A549 (cell line): Measurements from ENCODE around the gene CD300A. TPM values are rescaled to one million over a fixed set of nuclear protein-coding genes. Genes with fewer than 3 reads are reported as not detected.
"Not testable (repeated sequence)": the region's sequence is repeated elsewhere in the genome, so short reads cannot be mapped to it uniquely, and the experiment has no call there.

Experiments used
- ATAC-seq, 2 experiments: fragments of 200-7000 bp in 1 of 2; fragments of >200 bp in 1 of 2; cut with Nextera tagmentation in 1 of 2; cut with Tn5 transposase in 1 of 2; 3 replicates each; pipeline versions ENCODE4 v1.8.0 to v1.9.1; 2018 to 2020; ENCODE audit warnings: mild to moderate bottlenecking in 1 of 2, moderate library complexity in 1 of 2
- CTCF ChIA-PET: fragments of 300-600 bp; sonication (Branson Sonifier 250); formaldehyde crosslinking; extraction: SDS; loops from one replicate; lab custom pipeline; 2021; ENCODE audit warnings: antibody characterized with exemption, inconsistent platforms; lab: Yijun Ruan, JAX
- POLR2A ChIA-PET: fragments of 350-600 bp; formaldehyde crosslinking; extraction: SDS; loops from one replicate; lab custom pipeline; 2021; ENCODE audit warnings: antibody characterized with exemption, inconsistent platforms; lab: Yijun Ruan, JAX
- DNase-seq, 2 experiments: peaks; one replicate each; pipeline versions ENCODE4 v3.0.0 to v3.0.0-alpha.2; 2011 to 2016; ENCODE audit warnings: low read depth in 1 of 2, low spot score in 1 of 2
- FAIRE-seq: peaks from 2 replicates; lab custom pipeline; 2011; peaks lifted over from hg19 to GRCh38; lab: Jason Lieb, UNC
- H3K27ac ChIP-seq, 2 experiments: fragments of >200 bp; sonication (Bioruptor Twin); formaldehyde crosslinking; 3 replicates each; pipeline ENCODE4 v1.5.1; 2016 to 2017
- H3K4me1 ChIP-seq: fragments of >200 bp; sonication (Bioruptor Twin); formaldehyde crosslinking; 3 replicates; pipeline ENCODE4 v1.6.1; 2016
- H3K4me2 ChIP-seq: fragments of >200 bp; sonication (Bioruptor Twin); formaldehyde crosslinking; 3 replicates; pipeline ENCODE4 v1.6.1; 2016
- H3K4me3 ChIP-seq: fragments of >200 bp; sonication (Bioruptor Twin); formaldehyde crosslinking; 3 replicates; pipeline ENCODE4 v1.5.1; 2016
- H3K9me3 ChIP-seq: fragments of >200 bp; sonication (Bioruptor Twin); formaldehyde crosslinking; 3 replicates; pipeline ENCODE4 v1.6.1; 2016
- BCL3 ChIP-seq: fragments of >200 bp; sonication (Bioruptor Twin); formaldehyde crosslinking; IDR thresholded peaks from 3 replicates; pipeline ENCODE4 v1.6.1; 2016
- BHLHE40 ChIP-seq: IDR thresholded peaks from 2 replicates; pipeline ENCODE4 v1.6.1; 2012; ENCODE audit warnings: low read depth, low read length, inconsistent platforms
- CTCF ChIP-seq: fragments of >200 bp; sonication (Bioruptor Twin); formaldehyde crosslinking; IDR thresholded peaks from 3 replicates; pipeline ENCODE4 v1.5.1; 2016
- ELK1 ChIP-seq: fragments of 150-350 bp; IDR thresholded peaks from 2 replicates; pipeline ENCODE4 v1.6.1; 2014; ENCODE audit warnings: low read depth, mild to moderate bottlenecking, low read length
- ESRRA ChIP-seq: fragments of 150-350 bp; IDR thresholded peaks from 2 replicates; pipeline ENCODE4 v1.6.1; 2014; ENCODE audit warnings: mild to moderate bottlenecking, low read length, borderline replicate concordance
- FOXS1 ChIP-seq: fragments of 250-450 bp; sonication (Bioruptor Pico); IDR thresholded peaks from 2 replicates; pipeline ENCODE4 v1.5.0; 2020; ENCODE audit warnings: mild to moderate bottlenecking, moderate library complexity
- GATA3 ChIP-seq: IDR thresholded peaks from 2 replicates; pipeline ENCODE4 v1.6.1; 2012; ENCODE audit warnings: borderline replicate concordance
- HDAC2 ChIP-seq: fragments of 200-600 bp; sonication (generic); IDR thresholded peaks from 2 replicates; pipeline ENCODE4 v1.6.1; 2016
- HES2 ChIP-seq: fragments of >200 bp; sonication (Bioruptor Twin); formaldehyde crosslinking; IDR thresholded peaks from 2 replicates; pipeline ENCODE4 v1.6.1; 2016
- HOXA7 ChIP-seq: fragments of 250-450 bp; sonication (Bioruptor Pico); IDR thresholded peaks from 2 replicates; pipeline ENCODE4 v1.5.0; 2020; ENCODE audit warnings: mild to moderate bottlenecking, moderate library complexity
- HOXB5 ChIP-seq: fragments of 250-450 bp; sonication (Bioruptor Pico); IDR thresholded peaks from 2 replicates; pipeline ENCODE4 v1.5.0; 2020; ENCODE audit warnings: mild to moderate bottlenecking, moderate library complexity
- JUNB ChIP-seq: fragments of >200 bp; sonication (Bioruptor Twin); formaldehyde crosslinking; IDR thresholded peaks from 2 replicates; pipeline ENCODE4 v1.6.1; 2016
- KDM1A ChIP-seq: fragments of 200-600 bp; sonication (generic); IDR thresholded peaks from 2 replicates; pipeline ENCODE4 v1.6.1; 2016; ENCODE audit warnings: low read depth, mild to moderate bottlenecking
- KDM5A ChIP-seq: fragments of 200-600 bp; sonication (generic); IDR thresholded peaks from 2 replicates; pipeline ENCODE4 v1.6.1; 2016; ENCODE audit warnings: antibody characterized with exemption, mild to moderate bottlenecking
- NFE2L2 ChIP-seq: fragments of 150-350 bp; conservative IDR thresholded peaks from 2 replicates; pipeline ENCODE4 v1.6.1; 2014; ENCODE audit warnings: low read length
- NPAS2 ChIP-seq: fragments of 250-450 bp; sonication (Bioruptor Pico); IDR thresholded peaks from 2 replicates; pipeline ENCODE4 v1.8.0; 2022; ENCODE audit warnings: mild to moderate bottlenecking, moderate library complexity, borderline replicate concordance
- PBX3 ChIP-seq: IDR thresholded peaks from 2 replicates; pipeline ENCODE4 v1.6.1; 2012
- PHF8 ChIP-seq: fragments of 200-600 bp; sonication (generic); IDR thresholded peaks from 2 replicates; pipeline ENCODE4 v1.6.1; 2016; ENCODE audit warnings: low read depth, mild to moderate bottlenecking, antibody characterized with exemption, moderate library complexity, borderline replicate concordance
- POLR2A ChIP-seq: IDR thresholded peaks from 2 replicates; pipeline ENCODE4 v1.6.1; 2012; ENCODE audit warnings: mild to moderate bottlenecking, low read length
- RARB ChIP-seq: fragments of 250-450 bp; sonication (Bioruptor Pico); IDR thresholded peaks from 2 replicates; pipeline ENCODE4 v1.8.0; 2021; ENCODE audit warnings: mild to moderate bottlenecking, moderate library complexity
- RFX5 ChIP-seq: fragments of 450-650 bp; IDR thresholded peaks from 2 replicates; pipeline ENCODE4 v1.7.1; 2014; ENCODE audit warnings: antibody characterized with exemption, mild to moderate bottlenecking, moderate library complexity
- SMC3 ChIP-seq: fragments of >200 bp; sonication (Bioruptor Twin); formaldehyde crosslinking; IDR thresholded peaks from 3 replicates; pipeline ENCODE4 v1.6.1; 2018; ENCODE audit warnings: inconsistent platforms
- ZC3H11A ChIP-seq: fragments of 450-650 bp; IDR thresholded peaks from 2 replicates; pipeline ENCODE4 v1.6.1; 2014; ENCODE audit warnings: antibody characterized with exemption, mild to moderate bottlenecking
- ZFP36 ChIP-seq: fragments of 450-650 bp; IDR thresholded peaks from 2 replicates; pipeline ENCODE4 v1.6.1; 2014; ENCODE audit warnings: borderline replicate concordance; ENCODE audit not compliant: partially characterized antibody
- ZNF302 ChIP-seq: fragments of 250-450 bp; sonication (Bioruptor Pico); IDR thresholded peaks from 2 replicates; pipeline ENCODE4 v1.9.0; 2021; ENCODE audit warnings: inconsistent platforms, mild to moderate bottlenecking, moderate library complexity
- WGBS: methylation state at CpG from one replicate; pipeline ENCODE4 v1.1.6; 2017; ENCODE audit errors: missing lambda C conversion rate; 5-methylcytosine and 5-hydroxymethylcytosine counted together
- polyA plus RNA-seq, 4 experiments: library from polyadenylated mRNA; depleted of rRNA in 3 of 4; stranded (reverse); fragments of >200 nt; fragmentation: RNase III in 1 of 4; extraction: RNeasy Plus Mini Kit Qiagen cat#74134 plus additional on column Dnase treatment in 1 of 4; gene quantifications; 2 replicates in 3 of 4; 3 replicates in 1 of 4; pipeline ENCODE4 v1.2.3, GENCODE V29; 2011 to 2017
- TF ChIP-seq, protein P1 (sequence below): IDR thresholded peaks from 2 replicates; pipeline ENCODE4 v1.6.1; 2012

The CD300A gene
- polyA plus RNA-seq, 2 of the 4 experiments (the other 2 are of a cell fraction) = not detected

GRCh38 chr17:74514632-74515334 lies 48.3 kb downstream of the CD300A start (continued):
- no peak for TF ChIP-seq BCL3
- TF ChIP-seq, all 56 proteins: peak for 2

DNA sequence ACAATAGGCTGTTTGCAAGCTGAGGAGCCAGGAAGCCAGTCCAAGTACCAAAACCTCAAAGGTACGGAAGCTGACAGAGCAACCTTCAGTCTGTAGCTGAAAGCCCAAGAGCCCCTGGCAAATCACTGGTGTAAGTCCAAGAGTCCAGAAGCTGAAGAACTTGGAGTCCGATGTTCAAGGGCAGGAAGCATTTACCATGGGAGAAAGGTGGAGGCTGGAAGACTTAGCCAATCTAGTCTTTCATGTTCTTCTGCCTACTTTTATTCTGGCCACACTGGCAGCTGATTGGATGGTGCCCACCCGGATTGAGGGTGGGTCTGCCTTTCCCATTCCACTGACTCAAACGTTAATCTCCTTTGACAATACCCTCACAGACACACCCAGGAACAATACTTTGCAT lies 49.5 kb downstream of the CD300A start:
- no peak overlapping the region for H3K4me3 ChIP-seq
- no peak for ATAC-seq
- CTCF ChIA-PET = interaction anchor here (1.2 to 1.7 kb wide), 7 partner anchors 11 to 137 kb away, joined by 3 to 9 read pairs (median 5); no protein-coding TSS in a partner anchor
- TF ChIP-seq HDAC2 (no peak), NPAS2 (CRISPR knock-in tag) (no peak), KDM1A (no peak), FOXS1 (CRISPR knock-in tag) (no peak), CTCF (no peak), RARB (CRISPR knock-in tag) (no peak), JUNB (no peak), ZC3H11A (no peak), SMC3 (no peak), PHF8 (no peak), ESRRA (no peak), HOXA7 (CRISPR knock-in tag) (no peak), GATA3 (no peak), HES2 (no peak), POLR2A (no peak), ZNF302 (CRISPR knock-in tag) (no peak)
- no peaks in the 10 kb centered on the region for H3K4me1 ChIP-seq
- no peak for FAIRE-seq
- peaks cover 18% of the 10 kb centered on the region for H3K9me3 ChIP-seq
- H3K4me2 ChIP-seq = no peak overlapping the region
- no peak for DNase-seq
- H3K27ac ChIP-seq = no peak overlapping the region
- 26% methylated on average over 4 of the region's 4 CpGs for WGBS
- POLR2A ChIA-PET = no interaction called here

DNA sequence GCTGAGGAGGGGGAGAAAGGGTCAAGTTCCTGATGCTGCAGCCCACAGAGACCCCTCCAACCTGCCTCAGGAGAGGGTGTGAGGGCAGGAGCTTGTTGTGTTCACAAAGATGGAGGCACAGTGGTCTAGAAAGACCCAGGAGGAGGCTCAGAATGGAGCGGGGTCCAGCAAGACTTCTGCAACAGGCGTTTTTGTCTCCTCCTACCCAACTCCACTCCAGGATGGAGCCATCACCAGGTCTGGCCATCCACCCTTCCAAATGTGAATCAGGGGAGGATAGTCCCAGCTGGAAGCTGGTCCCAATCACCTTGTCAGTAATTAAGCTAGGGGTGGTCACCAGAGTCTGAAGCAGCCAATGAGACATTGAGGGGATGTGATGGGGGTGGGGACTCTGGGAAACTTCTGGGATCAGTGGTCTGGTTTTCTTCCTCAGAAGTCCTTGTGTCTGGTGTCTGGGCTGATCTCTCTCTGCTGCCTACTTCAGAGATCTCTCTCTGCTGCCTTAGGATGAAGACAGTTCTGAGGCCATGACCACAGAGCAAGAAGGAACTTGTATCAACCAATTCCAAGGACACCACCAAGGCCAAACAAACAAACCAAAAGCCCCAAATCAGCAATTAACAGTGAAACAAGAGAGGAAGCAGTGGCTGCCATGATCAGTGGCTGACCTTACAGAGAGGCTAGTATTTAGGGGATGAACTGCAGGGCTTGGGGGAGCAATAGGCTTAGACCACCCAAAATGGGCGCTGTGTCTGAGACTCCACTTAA lies 50.3 kb downstream of the CD300A start:
- TF ChIP-seq BHLHE40 (no peak), PBX3 (no peak), KDM5A (no peak), HOXB5 (CRISPR knock-in tag) (no peak), GATA3 (no peak), NFE2L2 (no peak), ELK1 (no peak), ZFP36 (no peak), RFX5 (no peak)
- TF ChIP-seq, protein P1, sequence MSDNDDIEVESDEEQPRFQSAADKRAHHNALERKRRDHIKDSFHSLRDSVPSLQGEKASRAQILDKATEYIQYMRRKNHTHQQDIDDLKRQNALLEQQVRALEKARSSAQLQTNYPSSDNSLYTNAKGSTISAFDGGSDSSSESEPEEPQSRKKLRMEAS = no peak
- H3K4me1 ChIP-seq = no peaks in the 10 kb centered on the region
- H3K27ac ChIP-seq = no peak overlapping the region
- 18% methylated on average over 3 of the region's 3 CpGs for WGBS
- no peak overlapping the region for H3K4me3 ChIP-seq
- FAIRE-seq = no peak
- no peak for DNase-seq
- POLR2A ChIA-PET = no interaction called here
- no peak overlapping the region for H3K4me2 ChIP-seq
- no peak for ATAC-seq
- CTCF ChIA-PET = interaction anchor here (0.5 to 1.7 kb wide), 7 partner anchors 10 to 238 kb away, joined by 3 to 9 read pairs (median 5); no protein-coding TSS in a partner anchor
- peaks cover 18% of the 10 kb centered on the region for H3K9me3 ChIP-seq

- H3K27ac ChIP-seq, POLR2A ChIA-PET, FAIRE-seq, DNase-seq, H3K4me2 ChIP-seq, H3K4me3 ChIP-seq, ATAC-seq, H3K4me1 ChIP-seq: not testable (repeated sequence)
- 31% methylated on average over 6 of the region's 6 CpGs for WGBS
- CTCF ChIA-PET = interaction anchor here (1.0 kb wide), 1 partner anchor 139 kb away, joined by 3 read pairs; no protein-coding TSS in a partner anchor
- H3K9me3 ChIP-seq = peaks cover 18% of the 10 kb centered on the region
These were observed 52.1 kb downstream of the CD300A start for GRCh38 chr17:74518413-74518981.
